A673 (cell line): ENCODE measurements around the gene SLC36A3.

Source experiments
- EZH2 ChIP-seq: fragments of 200-600 bp; sonication (generic); IDR thresholded peaks from 2 replicates; pipeline ENCODE4 v1.6.1; 2017; ENCODE audit warnings: borderline replicate concordance, low read depth, mild to moderate bottlenecking, mixed read lengths, antibody characterized with exemption, low read length; ENCODE audit not compliant: poor library complexity, severe bottlenecking
- TF ChIP-seq, protein P1 (sequence below): fragments of 300-800, 200-600 bp; sonication (generic); conservative IDR thresholded peaks from 2 replicates; pipeline ENCODE4 v1.5.1; 2017; ENCODE audit warnings: low read depth, mild to moderate bottlenecking, antibody characterized with exemption, low read length, moderate library complexity, mixed read lengths

DNA sequence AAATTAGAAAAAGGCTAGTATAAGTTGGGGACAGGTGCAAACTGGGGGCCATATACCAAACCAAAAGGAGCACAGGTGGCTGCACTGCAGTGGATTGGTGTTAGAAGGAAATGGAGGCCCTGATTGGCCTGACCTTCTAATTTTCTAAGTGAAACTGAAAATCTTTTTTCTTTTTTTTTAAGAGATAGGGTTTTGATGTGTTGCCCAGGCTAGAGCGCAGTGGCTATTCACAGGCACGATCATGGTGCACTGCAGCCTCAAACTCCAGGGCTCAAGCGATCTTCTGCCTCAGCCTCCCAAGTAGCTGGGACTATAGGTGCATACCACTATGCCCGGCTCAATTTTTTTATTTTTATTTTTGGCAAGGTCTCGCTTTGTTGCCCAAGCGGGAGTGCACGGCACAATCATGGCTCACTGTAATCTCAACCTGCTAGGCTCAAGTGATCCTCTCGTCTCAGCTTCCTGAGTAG, 69.9 kb downstream of the SLC36A3 start:
- TF ChIP-seq, protein P1, sequence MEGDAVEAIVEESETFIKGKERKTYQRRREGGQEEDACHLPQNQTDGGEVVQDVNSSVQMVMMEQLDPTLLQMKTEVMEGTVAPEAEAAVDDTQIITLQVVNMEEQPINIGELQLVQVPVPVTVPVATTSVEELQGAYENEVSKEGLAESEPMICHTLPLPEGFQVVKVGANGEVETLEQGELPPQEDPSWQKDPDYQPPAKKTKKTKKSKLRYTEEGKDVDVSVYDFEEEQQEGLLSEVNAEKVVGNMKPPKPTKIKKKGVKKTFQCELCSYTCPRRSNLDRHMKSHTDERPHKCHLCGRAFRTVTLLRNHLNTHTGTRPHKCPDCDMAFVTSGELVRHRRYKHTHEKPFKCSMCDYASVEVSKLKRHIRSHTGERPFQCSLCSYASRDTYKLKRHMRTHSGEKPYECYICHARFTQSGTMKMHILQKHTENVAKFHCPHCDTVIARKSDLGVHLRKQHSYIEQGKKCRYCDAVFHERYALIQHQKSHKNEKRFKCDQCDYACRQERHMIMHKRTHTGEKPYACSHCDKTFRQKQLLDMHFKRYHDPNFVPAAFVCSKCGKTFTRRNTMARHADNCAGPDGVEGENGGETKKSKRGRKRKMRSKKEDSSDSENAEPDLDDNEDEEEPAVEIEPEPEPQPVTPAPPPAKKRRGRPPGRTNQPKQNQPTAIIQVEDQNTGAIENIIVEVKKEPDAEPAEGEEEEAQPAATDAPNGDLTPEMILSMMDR = no peak
- TF ChIP-seq EZH2 = no peak
